Hepatocyte (in vitro differentiated cells): ENCODE results near the gene CNGA1.

Experiments
- CTCF ChIP-seq: fragments of 200-600 bp; sonication (generic); IDR thresholded peaks from 2 replicates; pipeline ENCODE4 v1.5.1; 2016; ENCODE audit warnings: antibody characterized with exemption, mild to moderate bottlenecking; ENCODE audit not compliant: poor library complexity
- EZH2 ChIP-seq: fragments of 200-600 bp; sonication (generic); IDR thresholded peaks from 2 replicates; pipeline ENCODE4 v1.6.1; 2016; ENCODE audit warnings: antibody characterized with exemption, mild to moderate bottlenecking, borderline replicate concordance

- TF ChIP-seq CTCF (no peak), EZH2 (no peak)
These were observed 116.8 kb downstream of the CNGA1 start for GRCh38 chr4:47899639-47900038.
